ENCODE data around the gene TRAK1.
"Not testable (repeated sequence)": the region's sequence is repeated elsewhere in the genome, so short reads cannot be mapped to it uniquely, and the experiment has no call there.

TRAK1 gene, protein sequence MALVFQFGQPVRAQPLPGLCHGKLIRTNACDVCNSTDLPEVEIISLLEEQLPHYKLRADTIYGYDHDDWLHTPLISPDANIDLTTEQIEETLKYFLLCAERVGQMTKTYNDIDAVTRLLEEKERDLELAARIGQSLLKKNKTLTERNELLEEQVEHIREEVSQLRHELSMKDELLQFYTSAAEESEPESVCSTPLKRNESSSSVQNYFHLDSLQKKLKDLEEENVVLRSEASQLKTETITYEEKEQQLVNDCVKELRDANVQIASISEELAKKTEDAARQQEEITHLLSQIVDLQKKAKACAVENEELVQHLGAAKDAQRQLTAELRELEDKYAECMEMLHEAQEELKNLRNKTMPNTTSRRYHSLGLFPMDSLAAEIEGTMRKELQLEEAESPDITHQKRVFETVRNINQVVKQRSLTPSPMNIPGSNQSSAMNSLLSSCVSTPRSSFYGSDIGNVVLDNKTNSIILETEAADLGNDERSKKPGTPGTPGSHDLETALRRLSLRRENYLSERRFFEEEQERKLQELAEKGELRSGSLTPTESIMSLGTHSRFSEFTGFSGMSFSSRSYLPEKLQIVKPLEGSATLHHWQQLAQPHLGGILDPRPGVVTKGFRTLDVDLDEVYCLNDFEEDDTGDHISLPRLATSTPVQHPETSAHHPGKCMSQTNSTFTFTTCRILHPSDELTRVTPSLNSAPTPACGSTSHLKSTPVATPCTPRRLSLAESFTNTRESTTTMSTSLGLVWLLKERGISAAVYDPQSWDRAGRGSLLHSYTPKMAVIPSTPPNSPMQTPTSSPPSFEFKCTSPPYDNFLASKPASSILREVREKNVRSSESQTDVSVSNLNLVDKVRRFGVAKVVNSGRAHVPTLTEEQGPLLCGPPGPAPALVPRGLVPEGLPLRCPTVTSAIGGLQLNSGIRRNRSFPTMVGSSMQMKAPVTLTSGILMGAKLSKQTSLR

DNA sequence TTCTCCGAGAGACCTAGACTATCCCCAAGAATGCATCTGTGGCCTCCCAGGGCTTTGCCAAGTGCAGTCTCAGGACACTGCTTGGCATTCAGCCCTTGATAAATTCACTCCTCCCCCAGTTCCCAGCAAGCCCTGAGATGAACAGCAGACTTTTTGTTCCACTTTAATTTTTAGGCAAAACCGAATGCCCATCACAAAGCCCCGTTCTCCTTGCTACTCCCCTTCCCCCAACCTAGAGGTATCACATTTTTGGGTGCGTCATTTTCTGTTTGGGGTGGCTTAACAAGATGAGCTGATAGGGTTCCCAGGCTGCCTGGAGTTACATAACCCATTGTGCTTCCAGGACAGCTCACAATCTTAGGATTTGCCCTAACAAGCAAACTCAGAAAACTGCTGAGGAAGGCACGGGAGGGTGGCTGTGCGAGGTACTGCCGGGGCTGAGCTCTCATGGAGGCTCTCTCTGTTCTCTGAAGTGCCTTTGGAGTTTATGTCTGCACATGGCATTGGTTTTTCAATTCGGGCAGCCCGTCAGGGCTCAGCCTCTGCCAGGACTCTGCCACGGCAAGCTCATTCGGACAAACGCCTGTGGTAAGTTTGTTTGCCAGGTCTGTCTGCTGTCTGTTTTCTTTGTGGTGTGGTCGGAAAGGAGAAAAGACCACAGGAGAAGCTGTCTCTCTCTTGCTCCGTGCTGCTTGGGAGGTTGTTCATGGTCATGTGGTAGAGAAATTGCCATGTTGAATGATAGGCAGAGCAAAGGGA, at the start of gene TRAK1:
TRAK1 (plus strand) TSS at position 385 of the 759 bp plus-strand sequence; CDS start at position 498, 113 bp downstream.
- DNase-seq = no peak

- DNase-seq = no peak
Measured at GRCh38 chr3:42042747-42043098, 48.4 kb upstream of the TRAK1 start.

GRCh38 chr3:42043099-42043813, 47.9 kb upstream of the TRAK1 start:
- DNase-seq = no peak

- DNase-seq = no peak
Measured at GRCh38 chr3:42045708-42046243, 45.4 kb upstream of the TRAK1 start.

GRCh38 chr3:42048526-42048925, 42.6 kb upstream of the TRAK1 start:
- not testable (repeated sequence) for DNase-seq

GRCh38 chr3:42050126-42050525, 41.0 kb upstream of the TRAK1 start:
- no peak for DNase-seq

DNA sequence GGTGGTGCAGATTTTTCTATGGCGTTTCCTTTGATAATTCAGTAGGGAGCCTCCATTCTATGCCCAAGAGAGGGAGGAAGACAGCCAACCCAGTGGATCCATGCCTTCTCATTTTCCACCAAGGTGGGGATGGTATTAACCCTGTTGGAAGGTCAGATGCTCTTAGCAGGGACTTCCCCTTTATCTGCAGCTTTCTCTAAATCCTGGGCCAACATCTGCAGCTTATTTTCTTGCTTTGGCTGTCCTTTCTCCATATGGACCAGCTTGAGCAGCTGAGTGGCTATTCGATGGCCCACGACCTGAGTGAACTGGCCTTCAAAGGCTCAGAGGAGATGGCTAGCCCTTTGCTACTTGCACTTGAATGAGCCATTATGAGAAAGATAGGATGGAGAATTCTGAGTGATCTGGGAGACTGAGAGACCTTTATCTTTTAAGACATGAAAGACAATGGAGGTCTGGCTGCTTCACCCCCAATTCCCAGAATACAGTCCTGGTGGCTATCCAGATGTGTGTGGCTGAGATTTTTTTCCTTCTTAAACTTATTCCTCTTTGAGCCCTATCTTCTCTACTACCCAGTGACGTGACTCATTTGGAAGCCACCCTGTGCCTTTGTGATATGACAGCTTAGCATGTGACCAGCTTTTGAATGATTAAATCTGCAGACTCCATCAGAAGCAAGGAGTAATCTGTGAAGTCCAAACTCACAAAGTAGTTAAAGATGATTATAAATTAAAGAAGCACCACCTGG, 39.6 kb upstream of the TRAK1 start:
- DNase-seq = no peak

GRCh38 chr3:42052132-42052483, 39.0 kb upstream of the TRAK1 start:
- no peak for DNase-seq

DNA sequence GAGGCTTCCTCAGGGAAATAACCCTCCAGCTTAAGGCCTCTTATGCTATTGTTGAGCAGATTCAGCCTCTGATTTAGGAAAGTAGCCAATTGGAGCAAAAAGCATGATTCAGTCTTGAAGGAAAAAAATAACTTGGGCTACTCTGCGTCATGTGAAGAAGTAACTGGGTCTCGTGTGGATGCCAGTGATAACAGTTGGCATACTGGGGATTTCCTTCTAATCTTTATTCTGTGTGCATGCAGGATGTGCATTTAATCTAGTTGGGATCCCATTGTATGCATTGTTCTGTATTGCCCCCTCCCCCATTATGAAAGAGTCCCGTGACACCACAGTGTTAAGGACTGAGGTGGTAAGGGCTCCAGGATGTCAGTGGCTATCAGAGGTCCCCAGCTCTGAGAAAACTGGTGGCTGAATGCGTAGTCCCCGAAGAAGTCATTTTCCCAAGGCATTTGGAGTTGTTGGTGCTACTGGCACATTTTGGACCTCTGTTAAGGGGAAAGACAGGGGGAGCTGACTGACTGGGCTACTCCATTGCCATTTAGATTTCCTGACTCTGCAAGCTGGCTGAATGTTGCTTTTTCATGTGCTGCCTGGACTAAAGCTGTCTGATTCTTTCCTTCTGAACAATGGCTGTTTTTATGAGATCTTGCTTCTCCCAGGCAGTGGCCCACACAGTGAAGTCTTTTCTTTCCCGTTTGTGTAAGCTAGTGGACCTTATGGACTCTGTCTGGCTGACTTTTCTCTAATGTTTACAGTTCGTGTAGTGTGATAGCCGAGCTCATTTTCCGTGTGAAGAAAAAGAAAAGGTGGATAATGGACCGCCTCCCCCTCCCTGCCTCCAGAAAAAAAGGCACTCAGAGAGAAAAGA, 38.4 kb upstream of the TRAK1 start:
- no peak for DNase-seq

DNA sequence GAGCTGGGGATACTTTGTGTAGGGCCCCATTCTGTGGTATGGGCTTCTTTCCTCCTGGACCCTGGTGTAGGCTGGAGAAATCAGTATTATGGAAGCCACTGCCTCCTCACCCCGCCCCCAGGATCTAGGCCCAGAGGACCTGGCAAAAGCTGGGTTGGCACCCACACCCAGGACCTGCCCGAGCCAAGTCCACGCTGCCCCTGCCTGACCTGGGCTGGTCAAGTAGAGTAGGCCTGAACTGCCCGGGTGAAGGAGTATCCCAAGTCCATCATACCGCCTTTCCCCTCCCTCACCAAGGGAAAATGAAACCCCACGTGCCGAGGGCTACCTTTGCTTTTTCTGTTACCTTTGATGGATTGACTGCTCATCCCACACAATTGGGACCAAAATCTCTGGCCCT, 37.7 kb upstream of the TRAK1 start:
- DNase-seq = no peak

DNA sequence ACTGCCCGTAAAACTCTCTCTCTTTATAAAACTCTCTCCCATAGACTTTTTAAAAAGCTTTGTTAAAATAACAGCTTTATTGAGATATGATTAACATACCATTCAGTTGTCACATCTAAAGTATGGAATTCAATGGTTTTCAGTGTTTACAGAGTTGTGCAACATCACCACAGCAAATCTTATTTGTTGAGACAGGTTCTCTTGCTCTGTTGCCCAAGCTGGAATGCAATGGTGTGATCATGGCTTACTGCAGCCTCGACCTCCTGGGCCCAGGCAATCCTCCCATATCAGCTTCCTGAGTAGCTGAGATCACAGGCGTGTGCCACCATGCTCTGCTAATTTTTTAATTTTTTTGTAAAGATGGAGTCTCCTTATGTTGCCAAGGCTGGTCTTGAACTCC, 35.9 kb upstream of the TRAK1 start:
- DNase-seq = no peak

DNA sequence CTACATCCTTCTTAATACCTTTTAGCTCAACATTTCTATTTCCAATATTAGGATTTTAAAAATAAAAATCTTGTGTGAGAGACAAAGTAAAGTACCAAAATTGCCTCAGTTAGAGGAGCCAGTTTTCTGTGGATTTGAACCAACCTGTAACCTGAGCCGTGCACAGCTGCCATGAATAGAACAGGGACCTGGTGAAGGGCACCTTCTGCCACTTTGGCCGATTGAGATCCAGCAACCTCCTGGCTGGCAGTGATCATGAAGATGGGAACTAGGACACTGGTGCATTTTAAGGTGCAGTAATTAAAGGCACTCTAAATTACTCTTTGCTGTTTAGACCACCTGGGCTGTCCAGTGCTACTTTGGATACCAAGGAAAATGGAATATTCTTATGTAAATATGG, 34.3 kb upstream of the TRAK1 start:
- no peak for DNase-seq

- DNase-seq = no peak
Measured at GRCh38 chr3:42057561-42058211, 33.5 kb upstream of the TRAK1 start.

DNA sequence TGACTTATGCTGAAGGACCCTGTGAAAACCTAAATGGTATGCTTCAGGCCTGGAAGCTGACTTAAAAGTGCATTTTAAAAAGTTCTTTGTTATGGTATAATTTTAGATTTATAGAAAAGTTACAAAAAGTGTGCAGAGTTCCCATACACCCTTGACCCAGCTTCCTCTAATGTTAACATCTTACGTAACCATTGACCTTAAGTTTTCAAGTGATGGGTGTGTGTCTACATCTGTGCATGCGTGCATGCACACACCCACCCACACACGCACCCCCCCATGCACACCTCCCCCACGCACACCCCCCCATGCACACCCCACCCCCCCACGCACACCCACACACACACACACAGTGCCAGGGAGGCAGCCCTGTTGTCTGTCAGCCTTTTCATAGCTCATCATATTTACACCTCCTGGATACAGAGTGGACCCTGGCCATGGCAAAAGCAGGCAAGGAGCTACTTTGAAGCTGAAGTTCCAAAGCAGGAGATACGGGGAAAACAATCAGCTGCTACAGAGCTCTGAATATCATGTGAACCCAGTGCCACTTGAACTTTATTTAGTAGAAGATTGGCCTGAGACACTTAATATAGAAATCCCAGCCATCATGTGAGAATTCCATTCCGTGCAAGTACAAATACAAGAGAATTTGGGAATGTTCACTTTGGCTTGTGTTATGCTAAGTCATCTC, 30.0 kb upstream of the TRAK1 start:
- DNase-seq = no peak

- no peak for DNase-seq
Measured at GRCh38 chr3:42061713-42062380, 29.3 kb upstream of the TRAK1 start.

- DNase-seq = no peak
Measured at GRCh38 chr3:42062464-42062863, 28.7 kb upstream of the TRAK1 start.

DNA sequence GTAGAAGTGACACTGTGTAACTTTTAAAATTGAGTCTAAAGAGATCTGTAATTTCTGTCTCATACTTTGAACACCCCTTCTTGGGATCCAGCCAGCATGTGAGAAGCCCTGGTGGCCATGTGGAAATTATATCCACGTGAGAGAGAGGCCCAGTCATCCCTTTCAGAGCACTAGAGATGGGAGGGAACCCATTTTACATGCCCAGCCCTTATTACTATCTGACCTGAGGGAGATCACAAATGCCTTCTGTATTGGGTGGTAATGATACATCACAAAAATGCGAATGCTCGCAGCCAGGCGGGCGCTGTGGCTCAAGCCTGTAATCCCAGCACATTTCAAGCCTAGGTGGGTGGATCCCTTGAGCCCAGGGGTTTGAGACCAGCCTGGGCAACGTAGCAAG, 27.3 kb upstream of the TRAK1 start:
- no peak for DNase-seq

- no peak for DNase-seq
Measured at GRCh38 chr3:42066516-42067181, 24.5 kb upstream of the TRAK1 start.
